Keratinocyte (primary cell): ENCODE data around the gene SAMD4B. TPM values are rescaled to one million over a fixed set of nuclear protein-coding genes. Genes with fewer than 3 reads are reported as not detected.

ENCODE experiments used
- DNase-seq: peaks from one replicate; pipeline ENCODE4 v3.0.0-alpha.2; 2011; ENCODE audit warnings: low read depth, missing footprints, low spot score
- FAIRE-seq: peaks from 2 replicates; lab custom pipeline; 2011; peaks lifted over from hg19 to GRCh38; lab: Jason Lieb, UNC
- H2AFZ ChIP-seq: 2 replicates; pipeline ENCODE4 v1.6.0; 2012; ENCODE audit warnings: low read length, control low read depth, inconsistent platforms; ENCODE audit not compliant: control insufficient read depth
- H3K27ac ChIP-seq: 2 replicates; pipeline ENCODE4 v1.5.1; 2011; ENCODE audit warnings: low read length; ENCODE audit not compliant: control insufficient read depth, insufficient read depth
- H3K27me3 ChIP-seq: 3 replicates; pipeline ENCODE4 v1.6.0; 2011; ENCODE audit warnings: low read length; ENCODE audit not compliant: control insufficient read depth, insufficient read depth; ENCODE audit errors: extremely low read depth
- H3K36me3 ChIP-seq, 2 experiments: 2 replicates in 1 of 2; 3 replicates in 1 of 2; pipeline ENCODE4 v1.5.1; 2011; ENCODE audit warnings: low read length in 2 of 2, mild to moderate bottlenecking in 1 of 2; ENCODE audit not compliant: control insufficient read depth in 2 of 2, insufficient read depth in 2 of 2; ENCODE audit errors: extremely low read depth in 1 of 2
- H3K4me1 ChIP-seq: 3 replicates; pipeline ENCODE4 v1.5.1; 2011; ENCODE audit warnings: low read length; ENCODE audit not compliant: control insufficient read depth, insufficient read depth; ENCODE audit errors: extremely low read depth
- H3K4me2 ChIP-seq: 3 replicates; pipeline ENCODE4 v1.6.0; 2011; ENCODE audit warnings: low read depth, low read length; ENCODE audit not compliant: control insufficient read depth, insufficient read depth; ENCODE audit errors: extremely low read depth
- H3K4me3 ChIP-seq, 3 experiments: fragments of 200-600 bp in 1 of 3; sonication (generic) in 1 of 3; 2 replicates in 2 of 3; 3 replicates in 1 of 3; pipeline ENCODE4 v1.5.1; 2011 to 2016; ENCODE audit warnings: low read length in 3 of 3, mild to moderate bottlenecking in 3 of 3, control low read depth in 2 of 3, inconsistent platforms in 1 of 3, low read depth in 1 of 3, mixed read lengths in 1 of 3, mixed run types in 1 of 3, moderate library complexity in 1 of 3; ENCODE audit not compliant: control insufficient read depth in 2 of 3, insufficient read depth in 2 of 3; ENCODE audit errors: extremely low read depth in 1 of 3
- H3K79me2 ChIP-seq: 2 replicates; pipeline ENCODE4 v1.6.0; 2012; ENCODE audit warnings: low read length; ENCODE audit not compliant: control insufficient read depth, insufficient read depth
- H3K9ac ChIP-seq: 3 replicates; pipeline ENCODE4 v1.6.0; 2011; ENCODE audit warnings: low read length; ENCODE audit not compliant: control insufficient read depth, insufficient read depth; ENCODE audit errors: extremely low read depth
- H3K9me1 ChIP-seq: 3 replicates; pipeline ENCODE4 v1.6.0; 2011; ENCODE audit warnings: low read length; ENCODE audit not compliant: control insufficient read depth, insufficient read depth; ENCODE audit errors: extremely low read depth
- H3K9me3 ChIP-seq: 2 replicates; pipeline ENCODE4 v1.5.1; 2012; ENCODE audit warnings: low read depth, low read length; ENCODE audit not compliant: control insufficient read depth
- H4K20me1 ChIP-seq: 3 replicates; pipeline ENCODE4 v1.6.0; 2011; ENCODE audit warnings: low read length; ENCODE audit not compliant: control insufficient read depth, insufficient read depth; ENCODE audit errors: extremely low read depth
- CTCF ChIP-seq, 3 experiments: IDR thresholded peaks in 1 of 3; conservative IDR thresholded peaks in 1 of 3; optimal IDR thresholded peaks in 1 of 3; 2 replicates in 2 of 3; 3 replicates in 1 of 3; pipeline versions ENCODE3 to v1.5.1; 2011; ENCODE audit warnings: low read length in 3 of 3, mild to moderate bottlenecking in 3 of 3, moderate library complexity in 2 of 3, control low read depth in 1 of 3, inconsistent platforms in 1 of 3; ENCODE audit not compliant: insufficient read depth in 2 of 3; ENCODE audit errors: extremely low read depth in 1 of 3
- EZH2 ChIP-seq: IDR thresholded peaks from one replicate; pipeline ENCODE4 v1.6.1; 2012; ENCODE audit warnings: inconsistent platforms, mild to moderate bottlenecking, low read length, moderate library complexity
- dilution Hi-C: fragments of 300-500 bp; cut with MboI; formaldehyde crosslinking; loops from one replicate; pipeline ENCODE4 v1.7.0; 2020; ENCODE audit warnings: low sequenced_read_pairs; ENCODE audit not compliant: extremely low pct_ligation_motif_present
- polyA plus RNA-seq, 5 experiments: library from polyadenylated mRNA; depleted of rRNA in 3 of 5; stranded (reverse) in 3 of 5; stranded (forward) in 1 of 5; unstranded in 1 of 5; fragments of >200 nt; gene quantifications; 1 replicate in 1 of 5; 2 replicates in 3 of 5; 3 replicates in 1 of 5; pipeline versions ENCODE4 v1.2.1 to v1.2.3, GENCODE V29; 2011 to 2012; ENCODE audit warnings: missing spikeins in 2 of 5, low read depth in 1 of 5, low replicate concordance in 1 of 5

The SAMD4B gene
- polyA plus RNA-seq, 1 donor (not counting 4 experiments of a cell fraction or from before 2014, with no cell fraction given), result 20.9 TPM

GRCh38 chr19:39299832-39300231, 42.4 kb upstream of the SAMD4B start:
- H3K4me2 ChIP-seq, result no peak overlapping the region
- H3K4me3 ChIP-seq, result no peak overlapping the region
- no peak overlapping the region for H3K27ac ChIP-seq
- H2AFZ ChIP-seq, result no peak overlapping the region
- dilution Hi-C loops, result no loop called here
- DNase-seq (no peak), FAIRE-seq (no peak)
- no peaks in the 10 kb centered on the region for H3K4me1 ChIP-seq
- no peak for TF ChIP-seq EZH2
- TF ChIP-seq CTCF (optimal IDR thresholded peaks at IDR 0.05 in 1 of 3, IDR thresholded peaks at IDR 0.05 in 1 of 3, conservative IDR thresholded peaks at IDR 0.05 in 1 of 3; ENCODE audit: extremely low read depth in 1 of 3, insufficient read depth in 2 of 3, low read length in 3 of 3), result no peak
- peaks cover 17% of the 10 kb centered on the region for H3K27me3 ChIP-seq
- H3K79me2 ChIP-seq, result no peaks in the 10 kb centered on the region
- H3K36me3 ChIP-seq, result no peaks in the 10 kb centered on the region
- H3K9me3 ChIP-seq, result no peaks in the 10 kb centered on the region
- H4K20me1 ChIP-seq, result no peaks in the 10 kb centered on the region
- H3K9ac ChIP-seq, result no peak overlapping the region
- H3K9me1 ChIP-seq, result no peaks in the 10 kb centered on the region

GRCh38 chr19:39301021-39301420, 41.2 kb upstream of the SAMD4B start:
- H3K9ac ChIP-seq, result no peak overlapping the region

More at GRCh38 chr19:39301021-39301420, 41.2 kb upstream of the SAMD4B start:
- H3K27ac ChIP-seq, result no peak overlapping the region
- FAIRE-seq (no peak), DNase-seq (no peak)
- H3K4me1 ChIP-seq, result no peaks in the 10 kb centered on the region
- no peaks in the 10 kb centered on the region for H4K20me1 ChIP-seq
- no peaks in the 10 kb centered on the region for H3K9me3 ChIP-seq
- dilution Hi-C loops, result no loop called here
- H3K27me3 ChIP-seq, result peaks cover 28% of the 10 kb centered on the region
- no peaks in the 10 kb centered on the region for H3K36me3 ChIP-seq
- H3K4me2 ChIP-seq, result no peak overlapping the region
- H3K79me2 ChIP-seq, result no peaks in the 10 kb centered on the region
- no peak overlapping the region for H3K4me3 ChIP-seq
- H2AFZ ChIP-seq, result no peak overlapping the region
- TF ChIP-seq CTCF (optimal IDR thresholded peaks at IDR 0.05 in 1 of 3, IDR thresholded peaks at IDR 0.05 in 1 of 3, conservative IDR thresholded peaks at IDR 0.05 in 1 of 3; ENCODE audit: extremely low read depth in 1 of 3, insufficient read depth in 2 of 3, low read length in 3 of 3), result no peak
- TF ChIP-seq EZH2, result no peak
- H3K9me1 ChIP-seq, result no peaks in the 10 kb centered on the region
